Endothelial cell of umbilical vein (primary cell): Measurements from ENCODE around the gene TBC1D10B. TPM values are rescaled to one million over a fixed set of nuclear protein-coding genes. Genes with fewer than 3 reads are reported as not detected.

ENCODE experiments used
- BruUV-seq: library from RNA; stranded (reverse); fragments of 400-500 nt; replicated peaks from 2 replicates; lab custom pipeline; 2021; lab: Mats Ljungman, UMichigan
- CTCF ChIA-PET: fragments of 300-600, 350-600 bp; sonication (Branson Sonifier 250); formaldehyde crosslinking; loops from one replicate; lab custom pipeline; 2021; ENCODE audit warnings: antibody characterized with exemption, inconsistent platforms; lab: Charles Lee
- POLR2A ChIA-PET: fragments of 300-600, 350-600 bp; sonication (Branson Sonifier 250); formaldehyde crosslinking; loops from one replicate; lab custom pipeline; 2021; ENCODE audit warnings: antibody characterized with exemption, inconsistent platforms; lab: Charles Lee
- DNase-seq: peaks from one replicate; pipeline ENCODE4 v3.0.0-alpha.2; 2011; ENCODE audit warnings: low read depth, low spot score
- FAIRE-seq: peaks from 2 replicates; lab custom pipeline; 2011; peaks lifted over from hg19 to GRCh38; lab: Jason Lieb, UNC
- H2AFZ ChIP-seq: 2 replicates; pipeline ENCODE4 v1.6.0; 2012; ENCODE audit warnings: low read depth, low read length, control low read depth, inconsistent platforms
- H3K27ac ChIP-seq: 2 replicates; pipeline ENCODE4 v1.5.1; 2011; ENCODE audit warnings: low read depth, mild to moderate bottlenecking, control low read depth, low read length, moderate library complexity; ENCODE audit not compliant: insufficient read depth
- H3K27me3 ChIP-seq, 2 experiments: 2 replicates each; pipeline versions ENCODE4 v1.6.0 to v1.6.1; 2011; ENCODE audit warnings: low read length in 2 of 2, mixed read lengths in 1 of 2; ENCODE audit not compliant: control insufficient read depth in 2 of 2, insufficient read depth in 2 of 2
- H3K36me3 ChIP-seq, 2 experiments: 2 replicates in 1 of 2; 3 replicates in 1 of 2; pipeline ENCODE4 v1.5.1; 2011; ENCODE audit warnings: low read length in 2 of 2, mild to moderate bottlenecking in 1 of 2, moderate library complexity in 1 of 2; ENCODE audit not compliant: control insufficient read depth in 2 of 2, insufficient read depth in 2 of 2; ENCODE audit errors: extremely low read depth in 1 of 2
- H3K4me1 ChIP-seq: 3 replicates; pipeline ENCODE4 v1.5.1; 2011; ENCODE audit warnings: mild to moderate bottlenecking, low read length; ENCODE audit not compliant: control insufficient read depth, insufficient read depth; ENCODE audit errors: extremely low read depth
- H3K4me2 ChIP-seq: 2 replicates; pipeline ENCODE4 v1.6.1; 2011; ENCODE audit warnings: low read length, control low read depth, mixed read lengths; ENCODE audit not compliant: insufficient read depth
- H3K4me3 ChIP-seq, 3 experiments: fragments of 200-600 bp in 1 of 3; sonication (generic), shearing (Covaris generic) in 1 of 3; replicated peaks in 1 of 3; 2 replicates each; pipeline ENCODE4 v1.5.1; 2011 to 2016; ENCODE audit warnings: control low read depth in 3 of 3, low read length in 3 of 3, mild to moderate bottlenecking in 2 of 3, inconsistent platforms in 1 of 3, low read depth in 1 of 3, moderate library complexity in 1 of 3; ENCODE audit not compliant: insufficient read depth in 1 of 3
- H3K79me2 ChIP-seq: 2 replicates; pipeline ENCODE4 v1.6.0; 2012; ENCODE audit warnings: low read length, inconsistent platforms; ENCODE audit not compliant: control insufficient read depth, insufficient read depth
- H3K9ac ChIP-seq: replicated peaks from 2 replicates; pipeline ENCODE3; 2011; ENCODE audit warnings: low read length, control low read depth; ENCODE audit not compliant: insufficient read depth; ENCODE audit errors: extremely low read depth
- H3K9me1 ChIP-seq: replicated peaks from 3 replicates; pipeline ENCODE4 v1.6.0; 2011; ENCODE audit warnings: mild to moderate bottlenecking, low read length; ENCODE audit not compliant: control insufficient read depth, insufficient read depth; ENCODE audit errors: extremely low read depth
- H3K9me3 ChIP-seq: replicated peaks from 2 replicates; pipeline ENCODE4 v1.5.1; 2012; ENCODE audit warnings: low read length, inconsistent platforms; ENCODE audit not compliant: control insufficient read depth, insufficient read depth
- H4K20me1 ChIP-seq: replicated peaks from 2 replicates; pipeline ENCODE3; 2011; ENCODE audit warnings: mild to moderate bottlenecking, low read length; ENCODE audit not compliant: control insufficient read depth, insufficient read depth; ENCODE audit errors: extremely low read depth
- CTCF ChIP-seq, 2 donors: IDR thresholded peaks; 1 replicate in 1 of 2; 2 replicates in 1 of 2; pipeline ENCODE4 v1.5.1; 2011; ENCODE audit warnings: low read length in 2 of 2, mild to moderate bottlenecking in 2 of 2, moderate library complexity in 2 of 2, control low read depth in 1 of 2, inconsistent platforms in 1 of 2, low read depth in 1 of 2; ENCODE audit not compliant: insufficient read depth in 1 of 2; ENCODE audit errors: extremely low read depth in 1 of 2
- EZH2 ChIP-seq: IDR thresholded peaks from 2 replicates; pipeline ENCODE4 v1.6.1; 2012; ENCODE audit warnings: borderline replicate concordance, low read depth, mild to moderate bottlenecking, moderate library complexity, low read length, inconsistent platforms; ENCODE audit not compliant: severe bottlenecking
- FOS ChIP-seq: IDR thresholded peaks from 2 replicates; pipeline ENCODE4 v1.6.1; 2011; ENCODE audit warnings: mild to moderate bottlenecking, low read length, moderate library complexity, borderline replicate concordance; ENCODE audit not compliant: insufficient read depth
- GATA2 ChIP-seq: IDR thresholded peaks from 2 replicates; pipeline ENCODE4 v1.7.0; 2011; ENCODE audit warnings: low read depth, mild to moderate bottlenecking, moderate library complexity, mixed read lengths, low read length; ENCODE audit not compliant: insufficient read length, insufficient read depth
- JUN ChIP-seq: IDR thresholded peaks from 2 replicates; pipeline ENCODE4 v1.6.1; 2011; ENCODE audit warnings: borderline replicate concordance, low read depth; ENCODE audit not compliant: insufficient read length, insufficient read depth
- MAX ChIP-seq: IDR thresholded peaks from 2 replicates; pipeline ENCODE4 v1.6.1; 2011; ENCODE audit not compliant: insufficient read depth, insufficient read length
- MYC ChIP-seq: IDR thresholded peaks from one replicate; pipeline ENCODE4 v1.6.1; 2011; ENCODE audit warnings: mild to moderate bottlenecking, low read depth, low read length
- POLR2A ChIP-seq: IDR thresholded peaks from 2 replicates; pipeline ENCODE4 v1.6.1; 2012; ENCODE audit warnings: low read depth, mild to moderate bottlenecking, control low read depth, low read length
- POLR2AphosphoS5 ChIP-seq: IDR thresholded peaks from 2 replicates; pipeline ENCODE4 v1.6.1; 2012; ENCODE audit warnings: low read depth, mild to moderate bottlenecking, control low read depth, low read length, moderate library complexity; ENCODE audit not compliant: insufficient read depth
- dilution Hi-C: fragments of 300-500 bp; cut with MboI; formaldehyde crosslinking; loops from one replicate; pipeline ENCODE4 v1.15.0; 2019; ENCODE audit warnings: low sequenced_read_pairs; ENCODE audit not compliant: extremely low pct_ligation_motif_present
- intact Hi-C: fragments of 100-400 bp; cut with micrococcal nuclease; formaldehyde crosslinking; loops from one replicate; pipeline ENCODE4 v1.10.0; 2022
- polyA plus RNA-seq, 4 experiments: library from polyadenylated mRNA; depleted of rRNA in 3 of 4; stranded (reverse) in 3 of 4; unstranded in 1 of 4; fragments of >200 nt; gene quantifications; 2 replicates each; pipeline versions ENCODE4 v1.2.1 to v1.2.3, GENCODE V29; 2011 to 2012; ENCODE audit warnings: missing spikeins in 1 of 4
- total RNA-seq: library from RNA; stranded (reverse); gene quantifications from 2 replicates; pipeline ENCODE4 v1.2.3, GENCODE V29; 2021

Gene TBC1D10B
- total and polyA plus RNA-seq, 2 donors (not counting 3 experiments of a cell fraction or from before 2014, with no cell fraction given), result 37.0 to 63.0 TPM

GRCh38 chr16:30357085-30357714 lies 13.1 kb downstream of the TBC1D10B start:
- H3K9me1 ChIP-seq, result no peaks in the 10 kb centered on the region
- TF ChIP-seq EZH2, result no peak
- TF ChIP-seq FOS, result no peak
- no peak for TF ChIP-seq MAX
- TF ChIP-seq POLR2AphosphoS5, result no peak
- TF ChIP-seq POLR2A, result no peak
- TF ChIP-seq JUN, result no peak
- TF ChIP-seq GATA2, result no peak
- no peak for TF ChIP-seq MYC
- no peak for TF ChIP-seq CTCF (IDR thresholded peaks at IDR 0.05; ENCODE audit: extremely low read depth in 1 of 2, insufficient read depth in 1 of 2, low read depth in 1 of 2, low read length in 2 of 2)
- H3K4me1 ChIP-seq, result peaks cover 25% of the 10 kb centered on the region
- H2AFZ ChIP-seq, result no peak overlapping the region
- DNase-seq, result no peak
- no peaks in the 10 kb centered on the region for H4K20me1 ChIP-seq
- H3K27me3 ChIP-seq, result no peaks in the 10 kb centered on the region
- H3K27ac ChIP-seq, result no peak overlapping the region
- H3K9ac ChIP-seq, result no peak overlapping the region
- H3K9me3 ChIP-seq, result no peaks in the 10 kb centered on the region
- H3K4me2 ChIP-seq, result no peak overlapping the region
- BruUV-seq, result no TSS peak
- no peak overlapping the region for H3K4me3 ChIP-seq
- intact Hi-C loops (no loop called here), dilution Hi-C loops (no loop called here)
- no peak for FAIRE-seq
- H3K36me3 ChIP-seq, result peaks cover 0 to 30% of the 10 kb centered on the region in 2 experiments
- ChIA-PET POLR2A (interaction anchor here (0.6 kb wide), 1 partner anchor 18 kb away, joined by 5 read pairs; no protein-coding TSS in a partner anchor), CTCF (interaction anchor here (0.6 kb wide), 1 partner anchor 14 kb away, joined by 3 read pairs; the partner anchor contains the start of gene TBC1D10B)
- H3K79me2 ChIP-seq, result peaks cover 29% of the 10 kb centered on the region
